NT2/D1 (cell line): Measurements from ENCODE around the gene PDE9A.
"Not testable (repeated sequence)": the region's sequence is repeated elsewhere in the genome, so short reads cannot be mapped to it uniquely, and the experiment has no call there.

Experiments
- SUZ12 ChIP-seq: IDR thresholded peaks from 2 replicates; pipeline ENCODE4 v1.6.1; 2011; ENCODE audit not compliant: insufficient read length, insufficient read depth; ENCODE audit errors: extremely low read depth
- YY1 ChIP-seq: IDR thresholded peaks from 2 replicates; pipeline ENCODE4 v1.6.1; 2011; ENCODE audit not compliant: insufficient read length, insufficient read depth
- ZNF274 ChIP-seq: IDR thresholded peaks from 2 replicates; pipeline ENCODE4 v1.6.1; 2011; ENCODE audit warnings: mild to moderate bottlenecking, low read depth, low read length

GRCh38 chr21:42615377-42615776, 38.0 kb upstream of the PDE9A start:
- not testable (repeated sequence) for TF ChIP-seq YY1, SUZ12, ZNF274
